ENCODE results near the gene GABPB1. TPM values are rescaled to one million over a fixed set of nuclear protein-coding genes. Genes with fewer than 3 reads are reported as not detected.

Gene GABPB1
- total RNA-seq, 2 donors from 2014 or later = 32.0 to 37.5 TPM

GRCh38 chr15:50321680-50322210, 33.3 kb downstream of the GABPB1 start:
- H3K4me3 Mint-ChIP-seq = no peak overlapping the region
- 91% methylated on average over 3 of the region's 3 CpGs; no CpG with 5 or more reads in 1 of the 2 experiments for WGBS, 2 experiments (ENCODE audit: insufficient coverage in 1 of 2, insufficient read length in 1 of 2)

DNA sequence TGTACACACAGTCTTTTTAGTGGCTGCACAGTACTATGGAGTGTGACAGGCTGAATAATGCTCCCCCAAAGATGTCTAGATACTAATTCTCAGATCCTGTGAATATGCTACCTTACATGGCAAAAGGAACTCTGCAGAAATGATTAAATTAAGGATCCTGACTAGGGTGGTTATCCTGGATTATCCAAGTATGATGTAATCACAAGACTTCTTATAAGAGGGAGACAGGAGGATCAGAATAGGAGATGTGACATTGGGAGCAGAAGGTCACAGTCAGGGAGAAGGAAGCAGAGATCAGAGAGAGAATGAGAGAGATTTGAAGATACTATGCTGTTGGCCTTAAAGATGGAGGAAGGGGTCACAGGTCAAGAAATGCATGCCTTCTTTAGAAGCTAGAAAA, 34.5 kb downstream of the GABPB1 start:
- no peak overlapping the region for H3K4me3 Mint-ChIP-seq
- H3K4me3 ChIP-seq (ENCODE audit: low read length) = no peak overlapping the region
- no peaks in the 10 kb centered on the region for H3K27me3 Mint-ChIP-seq (ENCODE audit: insufficient read depth)
- TF ChIP-seq CTCF (conservative IDR thresholded peaks at IDR 0.05) = no peak
- H3K27ac Mint-ChIP-seq = peak overlapping the region; percentile 1
- H3K36me3 ChIP-seq (ENCODE audit: control insufficient read depth, insufficient read depth, low read length) = peaks cover 8% of the 10 kb centered on the region
- no peaks in the 10 kb centered on the region for H3K27me3 ChIP-seq (ENCODE audit: control insufficient read depth, insufficient read depth, low read length, poor library complexity, severe bottlenecking)
- no peaks in the 10 kb centered on the region for H3K9me3 ChIP-seq (ENCODE audit: control insufficient read depth, low read length)
- H3K4me1 Mint-ChIP-seq = no peaks in the 10 kb centered on the region
- H3K4me1 ChIP-seq (ENCODE audit: control insufficient read depth, insufficient read depth, low read length) = no peaks in the 10 kb centered on the region
- peaks cover 11% of the 10 kb centered on the region for H3K36me3 Mint-ChIP-seq (ENCODE audit: low read depth)
- no peak overlapping the region for H3K9ac ChIP-seq (ENCODE audit: extremely low read depth, low read length, poor library complexity, severe bottlenecking)
- H3K27ac ChIP-seq (ENCODE audit: low read depth, low read length) = no peak overlapping the region
- DNase-seq = no peak
- no peaks in the 10 kb centered on the region for H3K9me3 Mint-ChIP-seq

More at GRCh38 chr15:50321680-50322210, 33.3 kb downstream of the GABPB1 start:
- no peak overlapping the region for H3K27ac Mint-ChIP-seq
- no peaks in the 10 kb centered on the region for H3K27me3 Mint-ChIP-seq (ENCODE audit: insufficient read depth)
- H3K36me3 Mint-ChIP-seq (ENCODE audit: low read depth) = peaks cover 11% of the 10 kb centered on the region
- Histone ChIP-seq H3K4me1 (ENCODE audit: control insufficient read depth, insufficient read depth, low read length) (no peaks in the 10 kb centered on the region), H3K4me3 (ENCODE audit: low read length) (no peak overlapping the region), H3K27me3 (ENCODE audit: control insufficient read depth, insufficient read depth, low read length, poor library complexity, severe bottlenecking) (no peaks in the 10 kb centered on the region), H3K36me3 (ENCODE audit: control insufficient read depth, insufficient read depth, low read length) (peaks cover 8% of the 10 kb centered on the region), H3K9ac (ENCODE audit: extremely low read depth, low read length, poor library complexity, severe bottlenecking) (no peak overlapping the region), H3K27ac (ENCODE audit: low read depth, low read length) (no peak overlapping the region), H3K9me3 (ENCODE audit: control insufficient read depth, low read length) (no peaks in the 10 kb centered on the region)
- H3K9me3 Mint-ChIP-seq = no peaks in the 10 kb centered on the region
- H3K4me1 Mint-ChIP-seq = no peaks in the 10 kb centered on the region
- TF ChIP-seq CTCF (conservative IDR thresholded peaks at IDR 0.05) = no peak
- DNase-seq = no peak

- Mint-ChIP-seq H3K4me3 (no peak overlapping the region), H3K27ac (no peak overlapping the region), H3K9me3 (peaks cover 3% of the 10 kb centered on the region), H3K36me3 (ENCODE audit: low read depth) (peaks cover 8% of the 10 kb centered on the region), H3K4me1 (no peaks in the 10 kb centered on the region), H3K27me3 (ENCODE audit: insufficient read depth) (no peaks in the 10 kb centered on the region)
- Histone ChIP-seq H3K27ac (ENCODE audit: low read depth, low read length) (no peak overlapping the region), H3K4me1 (ENCODE audit: control insufficient read depth, insufficient read depth, low read length) (no peaks in the 10 kb centered on the region), H3K27me3 (ENCODE audit: control insufficient read depth, insufficient read depth, low read length, poor library complexity, severe bottlenecking) (no peaks in the 10 kb centered on the region), H3K9me3 (ENCODE audit: control insufficient read depth, low read length) (no peaks in the 10 kb centered on the region), H3K4me3 (ENCODE audit: low read length) (no peak overlapping the region), H3K36me3 (ENCODE audit: control insufficient read depth, insufficient read depth, low read length) (peaks cover 8% of the 10 kb centered on the region), H3K9ac (ENCODE audit: extremely low read depth, low read length, poor library complexity, severe bottlenecking) (no peak overlapping the region)
- no peak for TF ChIP-seq CTCF (conservative IDR thresholded peaks at IDR 0.05)
- DNase-seq = no peak
- 91% methylated on average over 3 of the region's 4 CpGs; no CpG with 5 or more reads in 1 of the 2 experiments for WGBS, 2 experiments (ENCODE audit: insufficient coverage in 1 of 2, insufficient read length in 1 of 2)
Observed at GRCh38 chr15:50318697-50319096, 36.3 kb downstream of the GABPB1 start.

Data from endodermal cell (in vitro differentiated cells).